MM.1S (cell line): ENCODE results near the gene STK39.

Experiments used
- DNase-seq: peaks from one replicate; pipeline ENCODE4 v3.0.0-alpha.2; 2015
- H2AFZ ChIP-seq: fragments of 300-600 bp; sonication (generic); 2 replicates; pipeline ENCODE4 v1.6.0; 2016; ENCODE audit warnings: antibody characterized with exemption, low read length
- H3F3A ChIP-seq: fragments of 300-600 bp; sonication (generic); 2 replicates; pipeline ENCODE4 v1.6.1; 2016; ENCODE audit warnings: mild to moderate bottlenecking, antibody characterized with exemption, low read length, moderate library complexity, mixed read lengths; ENCODE audit not compliant: insufficient read depth
- H3K27ac ChIP-seq: fragments of 300-600 bp; sonication (generic); 2 replicates; pipeline ENCODE4 v1.5.1; 2016; ENCODE audit warnings: mild to moderate bottlenecking, low read length
- H3K27me3 ChIP-seq: fragments of 300-600 bp; sonication (generic); replicated peaks from 2 replicates; pipeline ENCODE4 v1.6.0; 2016; ENCODE audit warnings: low read length; ENCODE audit not compliant: insufficient read depth
- H3K36me3 ChIP-seq: fragments of 300-600 bp; sonication (generic); replicated peaks from 2 replicates; pipeline ENCODE4 v1.6.1; 2016; ENCODE audit warnings: mild to moderate bottlenecking, low read length, mixed read lengths; ENCODE audit not compliant: insufficient read depth
- H3K4me1 ChIP-seq: fragments of 300-600 bp; sonication (generic); 2 replicates; pipeline ENCODE4 v1.6.1; 2016; ENCODE audit warnings: low read length, mixed read lengths
- H3K4me2 ChIP-seq: fragments of 300-600 bp; sonication (generic); 2 replicates; pipeline ENCODE4 v1.6.0; 2016; ENCODE audit warnings: low read depth, low read length
- H3K4me3 ChIP-seq: fragments of 300-600 bp; sonication (generic); 2 replicates; pipeline ENCODE4 v1.5.1; 2016; ENCODE audit warnings: low read length, mixed read lengths
- H3K79me2 ChIP-seq: fragments of 300-600 bp; sonication (generic); 2 replicates; pipeline ENCODE4 v1.6.1; 2016; ENCODE audit warnings: mixed run types, low read length, mixed read lengths
- H3K9ac ChIP-seq: fragments of 300-600 bp; sonication (generic); 2 replicates; pipeline ENCODE4 v1.6.1; 2016; ENCODE audit warnings: low read length, mixed read lengths
- H3K9me2 ChIP-seq: fragments of 300-600 bp; sonication (generic); replicated peaks from 2 replicates; pipeline ENCODE4 v1.6.1; 2016; ENCODE audit warnings: mild to moderate bottlenecking, low read length, mixed read lengths; ENCODE audit not compliant: insufficient read depth
- H3K9me3 ChIP-seq: fragments of 300-600 bp; sonication (generic); replicated peaks from 2 replicates; pipeline ENCODE4 v1.6.1; 2016; ENCODE audit warnings: mild to moderate bottlenecking, low read length, mixed read lengths; ENCODE audit not compliant: insufficient read depth
- H4K20me1 ChIP-seq: fragments of 300-600 bp; sonication (generic); 2 replicates; pipeline ENCODE4 v1.6.1; 2016; ENCODE audit warnings: mild to moderate bottlenecking, low read length, moderate library complexity, mixed read lengths; ENCODE audit not compliant: insufficient read depth
- CTCF ChIP-seq: fragments of 300-600 bp; sonication (generic); IDR thresholded peaks from 2 replicates; pipeline ENCODE4 v1.5.1; 2016; ENCODE audit warnings: antibody characterized with exemption, low read length, mixed read lengths
- EZH2 ChIP-seq: fragments of 300-600 bp; sonication (generic); optimal IDR thresholded peaks from 2 replicates; pipeline ENCODE3; 2017; ENCODE audit warnings: low read depth, mild to moderate bottlenecking, antibody characterized with exemption, low read length, mixed read lengths
- EZH2phosphoT487 ChIP-seq: fragments of 300-600 bp; sonication (generic); IDR thresholded peaks from 2 replicates; pipeline ENCODE4 v1.6.1; 2018; ENCODE audit warnings: antibody characterized with exemption, low read length

The STK39 gene

GRCh38 chr2:168140892-168141291, 106.5 kb downstream of the STK39 start:
- Histone ChIP-seq H3K9me3 (no peaks in the 10 kb centered on the region), H3K4me1 (no peaks in the 10 kb centered on the region), H3K27ac (no peak overlapping the region), H3K9ac (no peak overlapping the region), H3K79me2 (no peaks in the 10 kb centered on the region), H3K27me3 (no peaks in the 10 kb centered on the region), H3K36me3 (no peaks in the 10 kb centered on the region), H3K9me2 (no peaks in the 10 kb centered on the region), H3K4me3 (no peak overlapping the region), H2AFZ (no peak overlapping the region), H4K20me1 (no peaks in the 10 kb centered on the region), H3K4me2 (no peak overlapping the region), H3F3A (no peaks in the 10 kb centered on the region)
- TF ChIP-seq EZH2phosphoT487 (no peak), CTCF (no peak), EZH2 (no peak)
- no peak for DNase-seq

- Histone ChIP-seq H2AFZ (no peak overlapping the region), H3K4me3 (no peak overlapping the region), H3K9me3 (no peaks in the 10 kb centered on the region), H3K79me2 (no peaks in the 10 kb centered on the region), H3K27me3 (no peaks in the 10 kb centered on the region), H3K9ac (no peak overlapping the region), H3F3A (no peaks in the 10 kb centered on the region), H3K9me2 (no peaks in the 10 kb centered on the region), H3K4me2 (no peak overlapping the region), H3K4me1 (no peaks in the 10 kb centered on the region), H3K27ac (no peak overlapping the region), H3K36me3 (no peaks in the 10 kb centered on the region), H4K20me1 (no peaks in the 10 kb centered on the region)
- no peak for TF ChIP-seq CTCF
- no peak for TF ChIP-seq EZH2
- no peak for TF ChIP-seq EZH2phosphoT487
- DNase-seq, result no peak
These were observed 107.5 kb downstream of the STK39 start for GRCh38 chr2:168139852-168140251.

GRCh38 chr2:168138901-168139300, 108.5 kb downstream of the STK39 start:
- H3K4me3 ChIP-seq, result no peak overlapping the region
- H3K79me2 ChIP-seq, result no peaks in the 10 kb centered on the region
- no peaks in the 10 kb centered on the region for H3K27me3 ChIP-seq
- H3K9ac ChIP-seq, result no peak overlapping the region
- H2AFZ ChIP-seq, result no peak overlapping the region
- no peaks in the 10 kb centered on the region for H3K36me3 ChIP-seq
- no peak for TF ChIP-seq CTCF
- TF ChIP-seq EZH2, result no peak
- TF ChIP-seq EZH2phosphoT487, result no peak
- no peaks in the 10 kb centered on the region for H3K9me2 ChIP-seq
- H4K20me1 ChIP-seq, result no peaks in the 10 kb centered on the region
- H3F3A ChIP-seq, result no peaks in the 10 kb centered on the region
- no peak for DNase-seq
- H3K4me2 ChIP-seq, result no peak overlapping the region
- H3K27ac ChIP-seq, result no peak overlapping the region
- H3K4me1 ChIP-seq, result no peaks in the 10 kb centered on the region
- no peaks in the 10 kb centered on the region for H3K9me3 ChIP-seq
